NCI-H69 (cell line): ENCODE measurements around the gene CDIPT.
"Not testable (repeated sequence)": the region's sequence is repeated elsewhere in the genome, so short reads cannot be mapped to it uniquely, and the experiment has no call there.

ENCODE experiments used
- DNase-seq: peaks from one replicate; lab custom pipeline; 2025; lab: John Stamatoyannopoulos, UW

The CDIPT gene

DNA sequence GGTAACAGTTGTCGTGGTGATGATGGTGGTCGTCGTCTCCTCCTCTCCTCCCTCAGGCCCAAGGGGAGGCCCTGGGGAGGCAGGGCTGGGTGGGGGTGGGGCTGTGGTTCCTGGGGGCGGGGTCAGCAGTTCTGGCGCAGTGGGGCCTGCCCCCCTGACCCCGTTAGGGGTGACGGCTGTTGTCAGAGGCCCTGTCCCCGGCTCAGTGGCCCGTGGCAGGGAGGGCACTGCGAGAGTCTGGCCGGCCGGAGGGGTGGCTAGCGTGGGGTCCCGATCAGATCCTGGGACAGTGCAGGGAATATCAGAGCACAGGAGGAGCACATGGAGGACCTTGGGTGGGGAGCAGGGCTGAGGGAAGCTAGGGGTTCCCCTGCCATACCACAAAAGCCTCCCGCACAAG is 33.8 kb upstream of the CDIPT start:
- DNase-seq: no peak

- no peak for DNase-seq
These were observed 31.3 kb upstream of the CDIPT start for GRCh38 chr16:29894352-29894751.

GRCh38 chr16:29893553-29893952 is 30.5 kb upstream of the CDIPT start:
- no peak for DNase-seq

GRCh38 chr16:29892458-29892813 is 29.4 kb upstream of the CDIPT start:
- DNase-seq: no peak

DNA sequence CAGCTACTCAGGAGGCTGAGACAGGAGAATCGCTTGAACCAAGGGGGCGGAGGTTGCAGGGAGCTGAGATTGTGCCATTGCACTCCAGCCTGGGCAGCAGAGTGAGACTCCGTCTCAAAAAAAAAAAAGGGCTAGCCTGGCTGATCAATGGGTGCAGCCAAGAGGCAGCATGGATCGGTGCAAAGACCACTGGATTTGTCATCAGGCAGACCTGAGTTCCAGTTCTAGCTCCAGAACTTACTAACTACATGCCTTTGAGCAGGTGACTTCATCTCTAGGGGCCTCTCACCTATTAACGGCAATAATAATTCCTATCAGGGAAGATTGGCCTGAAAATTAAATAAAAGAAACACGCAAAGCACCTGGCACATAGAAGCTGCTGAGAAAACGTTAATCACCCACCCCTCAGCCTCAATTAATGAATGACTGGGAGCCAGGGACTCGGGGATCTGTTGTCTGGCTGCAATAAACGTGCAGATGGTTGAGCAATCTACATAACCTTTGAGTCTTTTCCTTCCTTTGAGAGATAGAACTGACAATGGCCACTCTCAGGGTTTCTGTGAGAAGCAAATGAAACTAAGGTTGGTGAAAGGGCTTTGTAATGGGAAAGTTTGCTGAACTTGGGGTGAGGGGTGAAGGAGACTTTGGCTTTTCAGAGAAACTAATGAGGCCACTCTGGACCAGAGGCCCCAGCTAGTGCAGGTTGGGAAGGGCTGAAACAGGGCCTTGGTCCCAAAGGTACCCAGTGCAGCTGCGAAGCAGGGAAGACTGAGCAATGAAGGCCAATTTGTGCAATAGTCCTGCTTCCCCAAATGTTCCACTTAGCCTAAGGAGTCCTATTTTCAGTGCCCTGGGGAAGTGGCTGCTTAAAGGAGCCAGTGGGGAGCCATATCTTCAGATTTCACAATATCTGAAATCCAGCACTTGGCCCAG is 28.8 kb upstream of the CDIPT start:
- DNase-seq: no peak

GRCh38 chr16:29889372-29889771 is 26.3 kb upstream of the CDIPT start:
- DNase-seq: not testable (repeated sequence)

DNA sequence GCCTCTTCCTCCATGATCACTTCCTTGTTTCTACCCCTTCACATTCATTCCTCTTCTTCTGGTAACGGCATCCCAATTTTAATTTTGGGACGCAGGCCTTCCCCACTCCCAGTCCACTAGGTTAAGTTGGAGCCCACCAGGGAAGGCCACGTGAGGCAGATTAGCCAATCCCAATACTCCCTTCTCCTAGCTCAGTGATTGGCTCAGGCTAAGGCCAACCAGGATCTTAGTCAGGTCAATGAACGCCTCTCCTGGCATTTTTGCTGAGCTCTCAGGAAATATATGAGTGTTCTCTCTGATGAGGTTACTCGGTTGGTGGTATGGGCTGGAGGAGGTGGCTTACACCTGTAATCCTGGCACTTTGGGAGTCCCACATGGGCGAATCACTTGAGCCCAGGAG is 21.0 kb upstream of the CDIPT start:
- DNase-seq: no peak

- DNase-seq: no peak
These were observed 18.0 kb upstream of the CDIPT start for GRCh38 chr16:29881050-29881449.

GRCh38 chr16:29878172-29878571 is 15.1 kb upstream of the CDIPT start:
- DNase-seq: no peak

- DNase-seq: peak; percentile 51
These were observed 14.4 kb upstream of the CDIPT start for GRCh38 chr16:29877266-29877961.

DNA sequence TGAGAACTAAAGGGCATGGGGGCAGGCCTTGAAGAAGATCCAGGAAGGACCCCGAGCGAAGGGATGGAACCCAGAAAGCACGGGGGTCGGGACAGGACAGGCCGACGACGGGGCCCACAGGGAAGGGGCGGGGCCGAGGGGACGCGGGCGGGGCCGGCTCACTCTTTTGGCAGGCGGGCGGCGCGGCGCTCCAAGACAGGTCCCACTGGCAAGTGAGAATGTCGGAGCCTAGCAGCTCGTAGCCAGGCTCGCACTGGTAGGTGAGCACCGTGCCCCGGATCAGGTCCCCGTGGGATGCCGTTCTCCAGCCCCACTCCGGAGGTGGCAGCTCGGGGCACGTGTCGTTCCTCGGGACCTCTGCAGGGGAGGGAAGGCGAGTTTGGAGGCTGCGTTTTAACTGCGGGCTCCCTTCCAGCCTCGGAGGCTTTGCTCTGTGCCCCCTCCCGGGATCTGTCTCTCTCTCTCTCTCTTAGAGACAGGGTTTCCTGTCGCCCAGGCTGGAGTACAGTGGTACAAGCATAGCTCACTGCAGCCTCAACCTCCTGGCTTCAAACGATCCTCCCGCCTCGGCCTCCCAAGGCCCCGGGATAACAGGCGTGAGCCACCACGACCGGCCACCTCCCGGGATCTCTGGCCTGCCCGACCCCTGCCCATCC is 13.7 kb upstream of the CDIPT start:
- DNase-seq: no peak

DNA sequence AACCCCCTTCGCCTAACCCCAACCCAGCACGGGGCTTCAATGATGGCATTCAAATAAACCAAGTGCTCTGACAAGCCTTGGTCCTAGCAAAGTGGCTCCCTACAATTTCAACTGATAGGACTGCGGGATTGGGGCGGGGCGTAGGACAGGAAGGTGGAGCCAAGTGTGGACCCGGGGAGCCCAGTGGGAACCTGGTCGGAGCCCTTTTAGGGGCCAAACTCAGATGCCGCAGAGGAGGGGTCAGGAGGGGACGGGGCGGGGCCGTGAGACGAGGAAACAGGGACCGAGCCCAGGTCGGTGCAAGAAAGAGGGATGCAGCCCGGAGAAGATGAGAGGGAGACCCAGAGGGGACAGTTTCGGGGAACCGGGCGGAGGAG is 13.2 kb upstream of the CDIPT start:
- no peak for DNase-seq

DNA sequence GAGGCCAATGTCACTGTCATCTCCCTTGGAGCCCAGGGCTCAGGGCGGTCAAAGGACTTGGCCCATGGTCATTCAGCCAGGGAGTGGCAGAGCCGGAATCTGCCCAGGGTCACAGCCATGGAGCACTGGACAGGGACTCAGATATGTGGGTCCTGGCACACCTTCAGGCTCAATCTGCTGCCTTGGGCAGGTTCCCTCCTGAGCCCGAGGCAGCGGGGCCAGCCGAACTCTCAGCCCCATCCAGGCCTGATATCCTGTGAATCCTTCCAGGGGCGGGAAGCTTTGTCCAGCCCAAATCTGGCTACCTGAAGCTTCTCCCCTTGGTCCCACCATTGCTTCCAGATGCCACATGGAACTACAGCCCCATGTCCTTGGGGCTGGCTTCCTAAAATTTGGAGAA is 12.2 kb upstream of the CDIPT start:
- no peak for DNase-seq

DNA sequence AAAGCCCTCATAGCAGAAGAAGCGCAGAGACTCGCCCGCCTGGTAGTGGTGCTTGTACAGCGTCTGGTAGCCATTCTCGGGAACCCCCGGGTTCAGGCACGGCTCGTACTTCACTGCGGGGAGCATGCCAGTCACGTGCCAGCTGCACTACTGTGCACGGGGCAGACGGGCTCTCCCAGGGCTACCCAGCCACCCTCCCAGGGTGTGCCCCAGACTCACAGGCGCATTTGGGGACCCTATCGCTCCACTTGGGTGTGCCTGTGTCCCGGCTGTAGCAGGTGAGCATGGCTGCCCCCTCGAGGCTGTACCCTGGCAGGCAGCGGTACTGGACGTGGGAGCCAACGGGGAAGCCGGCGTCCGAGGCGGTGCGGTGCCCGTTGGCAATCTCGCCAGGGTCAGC is 10.3 kb upstream of the CDIPT start:
- DNase-seq: no peak

DNA sequence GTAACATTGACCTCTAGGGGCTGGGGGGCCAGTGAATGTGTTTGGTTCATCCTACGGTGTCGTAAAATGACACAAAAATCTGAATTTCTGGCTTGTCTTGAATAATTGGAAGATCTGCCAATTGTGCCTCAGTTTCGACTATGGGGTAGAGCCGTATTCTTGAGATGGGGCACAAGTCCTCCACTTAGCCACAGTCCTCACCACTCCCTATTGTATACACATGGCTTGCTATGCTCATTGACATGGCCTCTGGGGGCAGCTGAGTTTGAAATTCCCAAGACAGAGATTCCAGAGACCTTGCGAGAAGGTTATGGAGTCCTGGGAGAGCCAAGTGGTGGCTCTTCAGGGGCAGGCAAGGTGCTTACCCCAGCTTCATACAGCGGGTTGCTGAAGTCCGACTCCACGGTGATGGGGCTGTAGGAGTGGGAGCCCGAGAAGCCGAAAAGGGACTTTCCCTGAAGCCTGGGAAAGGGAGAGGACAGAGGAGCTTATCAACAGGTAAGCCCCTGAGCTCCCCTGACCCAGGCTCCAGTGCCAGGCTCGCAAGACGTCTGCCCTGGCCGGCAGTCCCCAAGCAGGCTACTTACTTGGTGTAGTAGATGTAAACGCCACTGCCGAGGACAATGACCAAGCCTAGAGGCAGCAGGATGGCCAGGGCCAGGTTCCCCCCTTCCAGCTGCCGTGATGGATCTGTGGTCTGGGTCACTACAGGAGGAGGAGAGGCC is 9.0 kb upstream of the CDIPT start:
- no peak for DNase-seq

DNA sequence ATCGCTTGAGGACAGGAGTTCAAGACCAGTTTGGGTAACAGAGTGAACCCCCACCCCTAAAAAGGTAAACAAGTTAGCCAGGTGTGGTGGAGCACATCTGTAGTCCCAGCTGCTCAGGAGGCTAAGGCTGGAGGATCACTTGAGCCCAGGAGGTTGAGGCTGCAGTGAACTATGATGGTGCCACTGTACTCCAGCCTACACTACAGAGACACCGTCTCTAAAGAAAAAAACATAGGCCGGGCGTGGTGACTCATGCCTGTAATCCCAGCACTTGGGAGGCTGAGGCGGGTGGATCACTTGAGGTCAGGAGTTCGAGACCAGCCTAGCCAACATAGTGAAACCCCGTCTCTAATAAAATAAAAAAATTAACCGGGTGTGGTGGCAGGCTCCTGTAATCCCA is 6.0 kb upstream of the CDIPT start:
- not testable (repeated sequence) for DNase-seq

GRCh38 chr16:29868396-29869009 is 5.5 kb upstream of the CDIPT start:
- DNase-seq: peak; percentile 39

- no peak for DNase-seq
These were observed 1.2 kb upstream of the CDIPT start for GRCh38 chr16:29864205-29864604.

GRCh38 chr16:29863669-29863984 is 601 bp upstream of the CDIPT start:
- no peak for DNase-seq

DNA sequence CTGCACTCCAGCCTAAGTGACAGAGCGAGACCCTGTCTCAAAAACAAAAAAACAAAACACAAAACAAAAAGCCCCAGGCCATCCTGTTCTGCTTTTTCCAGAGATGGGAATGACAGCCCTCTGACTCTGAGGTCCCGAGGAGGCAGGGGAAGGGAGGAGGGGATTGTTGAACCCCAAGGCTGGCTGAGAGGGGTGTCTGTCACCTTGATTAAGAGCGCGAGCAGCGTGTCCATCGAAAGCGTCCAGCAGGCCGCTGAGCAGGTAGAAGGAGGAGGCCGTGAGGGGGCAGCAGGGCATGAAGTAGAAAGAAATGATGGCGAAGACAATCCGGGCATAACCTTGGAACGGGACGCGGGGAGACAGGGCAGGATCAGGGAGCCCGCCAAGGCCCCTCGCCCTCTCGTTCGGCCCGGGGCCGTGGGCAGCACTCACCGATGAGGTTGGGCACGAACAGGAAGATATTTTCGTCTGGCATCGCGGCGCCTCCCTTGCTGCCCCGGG is 593 bp downstream of the CDIPT start:
- peak; percentile 47 for DNase-seq

GRCh38 chr16:29860218-29860617 is 2.8 kb downstream of the CDIPT start:
- no peak for DNase-seq

GRCh38 chr16:29858974-29859373 is 4.1 kb downstream of the CDIPT start:
- DNase-seq: no peak
